Measurements from ENCODE around the gene SUPT3H.

SUPT3H gene

GRCh38 chr6:44959651-44960050 lies 418.1 kb downstream of the SUPT3H start:
- no peak overlapping the region for H3K4me3 ChIP-seq
- H3K27me3 ChIP-seq, result no peaks in the 10 kb centered on the region
- no peaks in the 10 kb centered on the region for H3K9me3 ChIP-seq
- no peak overlapping the region for H3K27ac ChIP-seq
- TF ChIP-seq, protein P1, sequence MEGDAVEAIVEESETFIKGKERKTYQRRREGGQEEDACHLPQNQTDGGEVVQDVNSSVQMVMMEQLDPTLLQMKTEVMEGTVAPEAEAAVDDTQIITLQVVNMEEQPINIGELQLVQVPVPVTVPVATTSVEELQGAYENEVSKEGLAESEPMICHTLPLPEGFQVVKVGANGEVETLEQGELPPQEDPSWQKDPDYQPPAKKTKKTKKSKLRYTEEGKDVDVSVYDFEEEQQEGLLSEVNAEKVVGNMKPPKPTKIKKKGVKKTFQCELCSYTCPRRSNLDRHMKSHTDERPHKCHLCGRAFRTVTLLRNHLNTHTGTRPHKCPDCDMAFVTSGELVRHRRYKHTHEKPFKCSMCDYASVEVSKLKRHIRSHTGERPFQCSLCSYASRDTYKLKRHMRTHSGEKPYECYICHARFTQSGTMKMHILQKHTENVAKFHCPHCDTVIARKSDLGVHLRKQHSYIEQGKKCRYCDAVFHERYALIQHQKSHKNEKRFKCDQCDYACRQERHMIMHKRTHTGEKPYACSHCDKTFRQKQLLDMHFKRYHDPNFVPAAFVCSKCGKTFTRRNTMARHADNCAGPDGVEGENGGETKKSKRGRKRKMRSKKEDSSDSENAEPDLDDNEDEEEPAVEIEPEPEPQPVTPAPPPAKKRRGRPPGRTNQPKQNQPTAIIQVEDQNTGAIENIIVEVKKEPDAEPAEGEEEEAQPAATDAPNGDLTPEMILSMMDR (IDR thresholded peaks at IDR 0.05), result no peak
- intact Hi-C loops (cut with DNase I; ENCODE audit: low total_unique reads), result loop anchor here (2.0 kb wide), 1 partner anchor 15 kb away; no protein-coding TSS in a partner anchor
- H3K36me3 ChIP-seq, result no peaks in the 10 kb centered on the region
- H3K4me1 ChIP-seq, result no peaks in the 10 kb centered on the region
- no peak for DNase-seq

- Histone ChIP-seq H3K9me3 (no peaks in the 10 kb centered on the region), H3K4me3 (no peak overlapping the region), H3K27ac (no peak overlapping the region), H3K4me1 (no peaks in the 10 kb centered on the region), H3K27me3 (no peaks in the 10 kb centered on the region), H3K36me3 (peaks cover 0 to 12% (median 4%) of the 10 kb centered on the region in 3 donors)
- DNase-seq, result no peak
- intact Hi-C loops (cut with DNase I; ENCODE audit: low total_unique reads), result no loop called here
- TF ChIP-seq, protein P1 (IDR thresholded peaks at IDR 0.05), result no peak
Observed at GRCh38 chr6:44957156-44957555, 420.6 kb downstream of the SUPT3H start.

GRCh38 chr6:44956396-44956795 lies 421.3 kb downstream of the SUPT3H start:
- Histone ChIP-seq H3K4me1 (no peaks in the 10 kb centered on the region), H3K4me3 (no peak overlapping the region), H3K27ac (no peak overlapping the region), H3K9me3 (no peaks in the 10 kb centered on the region), H3K36me3 (peaks cover 0 to 17% (median 11%) of the 10 kb centered on the region in 3 donors), H3K27me3 (no peaks in the 10 kb centered on the region)
- DNase-seq, result no peak
- intact Hi-C loops (cut with DNase I; ENCODE audit: low total_unique reads), result no loop called here
- TF ChIP-seq, protein P1 (IDR thresholded peaks at IDR 0.05), result no peak

DNA sequence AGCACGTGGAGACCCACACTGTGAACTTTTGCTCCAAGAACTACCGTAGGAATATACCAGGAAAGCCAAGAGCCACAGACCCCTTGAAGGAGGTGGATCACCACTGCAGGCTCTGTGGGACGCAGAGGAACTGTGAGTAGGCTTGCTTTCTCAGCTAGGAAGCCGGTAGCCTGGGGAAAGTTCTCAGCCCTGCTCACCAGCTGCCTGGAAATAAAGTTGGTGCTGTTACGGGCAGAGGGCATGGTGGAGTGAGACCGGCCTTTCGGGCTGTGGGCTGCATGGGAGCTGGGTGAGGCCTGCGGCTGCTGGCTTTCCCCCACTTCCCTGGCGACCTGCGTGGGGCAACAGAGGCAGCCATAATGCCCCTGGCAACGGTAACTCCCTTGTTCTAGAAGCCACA lies 422.6 kb downstream of the SUPT3H start:
- H3K27me3 ChIP-seq, result no peaks in the 10 kb centered on the region
- no peak for DNase-seq
- H3K4me1 ChIP-seq, result no peaks in the 10 kb centered on the region
- peaks cover 3 to 21% (median 16%) of the 10 kb centered on the region in 3 donors for H3K36me3 ChIP-seq
- peaks cover 0 to 3% (median 3%) of the 10 kb centered on the region in 3 donors for H3K9me3 ChIP-seq
- intact Hi-C loops (cut with DNase I; ENCODE audit: low total_unique reads), result no loop called here
- H3K27ac ChIP-seq, result no peak overlapping the region
- TF ChIP-seq, protein P1 (IDR thresholded peaks at IDR 0.05), result no peak
- no peak overlapping the region for H3K4me3 ChIP-seq

DNA sequence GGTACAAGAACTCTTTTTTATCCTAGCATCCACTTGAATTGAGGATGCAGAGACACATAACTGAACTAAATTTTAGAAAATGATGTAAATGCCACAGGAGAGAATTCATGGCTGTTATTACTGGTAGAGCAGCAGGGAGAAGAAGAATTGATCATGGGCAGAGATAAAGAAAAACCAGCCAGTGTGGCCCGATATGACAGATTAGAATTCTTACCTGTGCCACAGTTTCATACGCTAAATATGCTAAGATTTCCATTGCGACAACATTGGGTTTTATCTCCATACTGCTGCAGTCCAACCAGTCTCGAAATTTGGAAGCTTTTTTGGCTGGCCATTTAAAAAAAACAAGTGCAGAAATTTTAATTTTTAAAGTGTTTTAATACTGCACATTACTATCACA lies 423.5 kb downstream of the SUPT3H start:
- peaks cover 0 to 12% (median 6%) of the 10 kb centered on the region in 3 donors for H3K9me3 ChIP-seq
- TF ChIP-seq, protein P1 (IDR thresholded peaks at IDR 0.05), result no peak
- H3K4me1 ChIP-seq, result no peaks in the 10 kb centered on the region
- peaks cover 12 to 27% (median 24%) of the 10 kb centered on the region in 3 donors for H3K36me3 ChIP-seq
- no peak overlapping the region for H3K27ac ChIP-seq
- no peaks in the 10 kb centered on the region for H3K27me3 ChIP-seq
- no peak for DNase-seq
- intact Hi-C loops (cut with DNase I; ENCODE audit: low total_unique reads), result no loop called here
- no peak overlapping the region for H3K4me3 ChIP-seq

- intact Hi-C loops (cut with DNase I; ENCODE audit: low total_unique reads), result no loop called here
- Histone ChIP-seq H3K4me3 (no peak overlapping the region), H3K27ac (no peak overlapping the region), H3K9me3 (peaks cover 0 to 18% (median 9%) of the 10 kb centered on the region in 3 donors), H3K27me3 (no peaks in the 10 kb centered on the region), H3K4me1 (no peaks in the 10 kb centered on the region), H3K36me3 (peaks cover 20 to 31% (median 24%) of the 10 kb centered on the region in 3 donors)
- DNase-seq, result no peak
- TF ChIP-seq, protein P1 (IDR thresholded peaks at IDR 0.05), result no peak
Observed at GRCh38 chr6:44951253-44951747, 426.4 kb downstream of the SUPT3H start.

Measured in tibial artery (tissue), 4 donors.